GM19372 (cell line): Measurements from ENCODE around the gene CHN1.
A peak's percentile ranks its signal among the peaks of the same experiment; 100 is the strongest.

Experiments
- ATAC-seq: cut with Tn5 transposase; IDR thresholded peaks from one replicate; pipeline ENCODE4 v1.9.1; 2021; ENCODE audit warnings: mild to moderate bottlenecking, low read depth, moderate library complexity; ENCODE audit not compliant: unreplicated experiment

Gene CHN1

GRCh38 chr2:175004980-175005732, at the start of gene CHN1:
CHN1 (minus strand) TSS chr2:175005381; CDS start chr2:175004912, 469 bp downstream.
- peak; percentile 82 for ATAC-seq

GRCh38 chr2:175054340-175054739, 49.2 kb upstream of the CHN1 start:
- ATAC-seq: no peak

GRCh38 chr2:175049661-175050060, 44.5 kb upstream of the CHN1 start:
- no peak for ATAC-seq

- ATAC-seq: no peak
Observed at GRCh38 chr2:175048275-175048674, 43.1 kb upstream of the CHN1 start.

GRCh38 chr2:175039490-175039889, 34.3 kb upstream of the CHN1 start:
- no peak for ATAC-seq

GRCh38 chr2:175039031-175039430, 33.9 kb upstream of the CHN1 start:
- no peak for ATAC-seq

GRCh38 chr2:175037941-175038340, 32.8 kb upstream of the CHN1 start:
- ATAC-seq: no peak

- ATAC-seq: no peak
Observed at GRCh38 chr2:175036582-175037018, 31.4 kb upstream of the CHN1 start.

GRCh38 chr2:175035806-175036205, 30.6 kb upstream of the CHN1 start:
- no peak for ATAC-seq

- ATAC-seq: no peak
Observed at GRCh38 chr2:175034716-175035115, 29.5 kb upstream of the CHN1 start.

- no peak for ATAC-seq
Observed at GRCh38 chr2:175030380-175031271, 25.4 kb upstream of the CHN1 start.

- no peak for ATAC-seq
Observed at GRCh38 chr2:175027755-175028154, 22.6 kb upstream of the CHN1 start.

GRCh38 chr2:175026385-175026784, 21.2 kb upstream of the CHN1 start:
- no peak for ATAC-seq

GRCh38 chr2:175025946-175026345, 20.8 kb upstream of the CHN1 start:
- no peak for ATAC-seq

- ATAC-seq: no peak
Observed at GRCh38 chr2:175025233-175025632, 20.1 kb upstream of the CHN1 start.

GRCh38 chr2:175022923-175023322, 17.7 kb upstream of the CHN1 start:
- ATAC-seq: no peak

GRCh38 chr2:175019566-175020327, 14.6 kb upstream of the CHN1 start:
- no peak for ATAC-seq

- ATAC-seq: no peak
Observed at GRCh38 chr2:175017618-175018414, 12.6 kb upstream of the CHN1 start.

GRCh38 chr2:175015340-175015739, 10.2 kb upstream of the CHN1 start:
- ATAC-seq: no peak

GRCh38 chr2:175012516-175012915, 7.3 kb upstream of the CHN1 start:
- no peak for ATAC-seq
